ENCODE results near the gene COBL.

Gene COBL

DNA sequence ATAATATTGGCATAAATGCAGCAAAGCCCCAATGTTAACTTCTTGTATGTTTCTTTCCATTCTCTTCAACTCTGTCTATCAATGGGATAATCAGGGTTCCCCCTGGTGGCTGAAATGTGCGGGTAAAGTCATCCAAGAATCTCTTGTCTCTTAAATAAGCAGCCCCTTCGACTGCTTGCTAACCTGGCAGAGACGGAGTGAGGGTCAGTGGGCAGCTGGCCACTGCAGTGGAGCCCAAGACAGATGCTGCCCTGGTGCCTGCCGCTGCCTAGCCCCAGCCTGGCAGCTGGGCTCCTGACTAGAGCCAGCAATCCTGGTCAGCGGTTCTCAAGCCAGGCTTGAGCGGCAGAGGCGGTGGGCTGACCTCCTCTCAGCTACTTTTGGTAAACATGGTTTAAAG is 248.9 kb downstream of the COBL start:
- TF ChIP-seq, protein P1, sequence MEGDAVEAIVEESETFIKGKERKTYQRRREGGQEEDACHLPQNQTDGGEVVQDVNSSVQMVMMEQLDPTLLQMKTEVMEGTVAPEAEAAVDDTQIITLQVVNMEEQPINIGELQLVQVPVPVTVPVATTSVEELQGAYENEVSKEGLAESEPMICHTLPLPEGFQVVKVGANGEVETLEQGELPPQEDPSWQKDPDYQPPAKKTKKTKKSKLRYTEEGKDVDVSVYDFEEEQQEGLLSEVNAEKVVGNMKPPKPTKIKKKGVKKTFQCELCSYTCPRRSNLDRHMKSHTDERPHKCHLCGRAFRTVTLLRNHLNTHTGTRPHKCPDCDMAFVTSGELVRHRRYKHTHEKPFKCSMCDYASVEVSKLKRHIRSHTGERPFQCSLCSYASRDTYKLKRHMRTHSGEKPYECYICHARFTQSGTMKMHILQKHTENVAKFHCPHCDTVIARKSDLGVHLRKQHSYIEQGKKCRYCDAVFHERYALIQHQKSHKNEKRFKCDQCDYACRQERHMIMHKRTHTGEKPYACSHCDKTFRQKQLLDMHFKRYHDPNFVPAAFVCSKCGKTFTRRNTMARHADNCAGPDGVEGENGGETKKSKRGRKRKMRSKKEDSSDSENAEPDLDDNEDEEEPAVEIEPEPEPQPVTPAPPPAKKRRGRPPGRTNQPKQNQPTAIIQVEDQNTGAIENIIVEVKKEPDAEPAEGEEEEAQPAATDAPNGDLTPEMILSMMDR (IDR thresholded peaks at IDR 0.05; ENCODE audit: extremely low read depth, missing control alignments), result peak; percentile 27
- peak; percentile 39 for DNase-seq (ENCODE audit: low spot score)

DNA sequence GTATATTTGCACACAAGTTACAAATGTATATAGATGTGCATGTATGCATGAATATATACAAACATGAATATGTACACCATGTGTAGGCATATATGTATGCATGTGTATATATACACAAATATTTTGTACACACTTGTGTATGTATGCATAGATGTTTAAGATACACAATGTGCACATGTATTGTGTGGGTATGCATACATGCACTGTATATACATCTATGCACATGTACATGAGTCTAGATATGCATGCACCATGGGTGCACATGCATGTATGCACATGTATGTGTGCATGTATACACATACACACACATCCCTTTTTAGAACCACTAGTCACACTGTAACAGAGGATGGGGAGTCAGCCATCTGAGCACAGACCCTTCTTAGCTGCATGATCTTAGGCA is 249.4 kb downstream of the COBL start:
- TF ChIP-seq, protein P1 (IDR thresholded peaks at IDR 0.05; ENCODE audit: extremely low read depth, missing control alignments), result no peak
- DNase-seq (ENCODE audit: low spot score), result no peak

DNA sequence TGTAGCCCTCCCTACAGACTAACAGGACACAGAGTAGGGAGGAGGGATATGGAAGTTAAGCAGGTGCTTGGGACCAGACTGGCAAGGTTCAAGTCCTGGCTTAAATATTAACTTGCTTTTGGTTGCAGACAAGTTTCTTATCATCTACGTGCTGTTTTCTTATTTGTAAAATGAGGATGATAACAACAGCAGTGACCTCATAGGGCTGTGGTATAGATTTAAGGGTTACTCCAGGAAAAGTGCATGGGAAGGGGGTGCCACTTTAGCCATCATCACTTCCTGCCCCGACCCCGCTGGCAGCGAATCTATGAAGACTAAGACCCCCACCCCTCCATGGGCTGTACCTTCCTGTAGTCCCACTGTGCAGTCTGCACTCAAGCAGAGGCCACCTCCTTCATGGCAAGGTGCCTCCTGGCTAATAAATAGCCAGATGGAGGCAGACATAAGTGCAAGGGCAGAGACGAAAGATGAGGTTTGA is 250.2 kb downstream of the COBL start:
- no peak for DNase-seq (ENCODE audit: low spot score)
- TF ChIP-seq, protein P1 (IDR thresholded peaks at IDR 0.05; ENCODE audit: extremely low read depth, missing control alignments), result no peak

DNA sequence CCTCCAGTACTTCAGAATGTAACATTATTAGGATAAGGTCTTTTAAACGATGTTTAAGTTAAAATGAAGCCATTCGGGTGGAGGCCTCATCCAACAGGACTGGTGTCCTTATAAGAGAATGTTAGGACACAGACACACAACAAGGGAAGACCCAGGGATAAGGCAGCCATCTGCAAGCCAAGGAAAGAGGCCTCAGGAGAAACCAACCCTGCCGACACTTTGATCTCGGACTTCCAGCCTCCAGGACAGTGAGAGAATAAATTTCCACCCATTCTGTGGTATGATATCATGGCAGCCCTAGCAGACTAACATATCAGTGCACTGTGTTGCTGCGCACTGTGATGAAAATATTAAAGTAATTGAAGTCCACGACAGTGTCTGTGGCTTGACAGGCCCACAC is 250.8 kb downstream of the COBL start:
- TF ChIP-seq, protein P1 (IDR thresholded peaks at IDR 0.05; ENCODE audit: extremely low read depth, missing control alignments), result no peak
- DNase-seq (ENCODE audit: low spot score), result no peak

DNA sequence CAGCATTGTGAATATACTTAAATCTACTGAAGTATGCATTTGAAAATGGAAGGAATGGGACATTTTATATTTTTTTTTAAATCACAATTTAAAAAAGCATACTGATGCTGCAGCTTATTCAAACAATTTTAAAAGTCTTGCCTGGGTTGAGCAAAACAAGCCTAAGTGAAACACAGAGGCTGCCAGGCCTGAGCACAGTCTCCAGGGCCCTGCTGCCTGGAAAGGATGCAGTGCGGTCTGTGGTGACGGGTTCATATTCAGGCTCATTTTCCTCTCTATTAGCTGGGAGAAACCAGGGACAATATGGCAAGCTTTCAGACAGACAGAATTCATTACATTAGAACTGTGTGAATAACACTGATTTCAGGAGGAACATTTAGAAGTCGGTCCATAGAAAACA is 251.9 kb downstream of the COBL start:
- TF ChIP-seq, protein P1 (IDR thresholded peaks at IDR 0.05; ENCODE audit: extremely low read depth, missing control alignments), result no peak
- DNase-seq (ENCODE audit: low spot score), result no peak

DNA sequence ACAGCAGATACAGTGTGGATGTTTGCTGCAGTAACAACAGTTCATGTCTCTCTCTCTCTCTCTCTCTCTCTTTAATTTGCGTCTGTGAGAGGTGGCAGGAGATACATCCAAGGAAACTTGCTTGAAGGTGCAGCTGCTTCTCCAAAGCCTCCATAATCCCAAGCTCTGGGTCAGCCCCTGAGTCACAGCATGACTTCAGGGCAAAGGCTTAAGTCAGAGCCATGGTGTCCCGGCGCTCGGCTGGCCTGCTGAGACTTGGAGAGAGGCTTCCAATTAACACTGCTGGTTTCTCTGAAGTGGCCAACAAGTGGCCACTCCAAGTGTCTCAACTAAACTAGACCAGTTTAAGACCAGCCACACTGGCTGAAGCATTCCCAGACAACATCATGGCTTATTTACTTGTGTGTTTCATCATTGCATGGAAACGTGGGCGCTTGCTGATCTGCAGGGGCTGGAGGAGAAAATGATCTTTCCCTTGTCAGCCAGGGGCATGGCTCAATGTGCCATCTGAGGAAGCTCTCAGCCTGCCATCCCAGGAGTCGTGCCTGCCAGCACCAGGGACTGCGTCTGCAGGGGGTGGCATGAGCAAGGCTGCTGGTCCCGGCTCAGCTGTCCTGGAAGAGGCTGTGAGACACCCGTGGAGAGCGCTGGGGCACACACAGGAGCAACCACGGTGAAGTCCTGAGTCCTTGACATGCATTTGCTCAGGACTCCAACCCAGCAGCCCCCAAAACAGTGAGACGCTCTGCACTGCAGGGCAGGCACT is 254.2 kb downstream of the COBL start:
- DNase-seq (ENCODE audit: low spot score), result no peak
- TF ChIP-seq, protein P1 (IDR thresholded peaks at IDR 0.05; ENCODE audit: extremely low read depth, missing control alignments), result no peak

DNA sequence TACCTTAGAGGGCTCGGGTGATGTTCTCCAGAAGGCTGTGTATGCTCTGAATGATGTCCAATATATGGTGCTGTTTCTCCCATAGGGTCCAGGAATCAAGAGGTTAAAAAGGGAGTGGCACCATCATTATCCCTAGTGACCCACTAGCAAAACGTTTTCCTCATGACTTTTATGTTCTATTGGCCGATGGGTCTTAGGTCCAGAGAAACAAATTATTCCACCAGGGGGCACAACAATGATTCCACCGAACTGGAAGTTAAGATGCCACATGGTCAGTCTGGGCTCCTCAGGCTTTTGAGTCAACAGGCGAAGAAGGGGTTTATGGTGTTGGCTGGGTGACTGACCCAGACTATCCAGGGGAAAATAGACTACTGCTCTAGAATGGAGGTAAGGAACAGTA is 256.1 kb downstream of the COBL start:
- TF ChIP-seq, protein P1 (IDR thresholded peaks at IDR 0.05; ENCODE audit: extremely low read depth, missing control alignments), result no peak
- no peak for DNase-seq (ENCODE audit: low spot score)
